Fibroblast of lung (primary cell): ENCODE measurements around the gene SCYGR8. TPM values are rescaled to one million over a fixed set of nuclear protein-coding genes. Genes with fewer than 3 reads are reported as not detected.
"Not testable (repeated sequence)": the region's sequence is repeated elsewhere in the genome, so short reads cannot be mapped to it uniquely, and the experiment has no call there.

Experiments
- DNase-seq, 2 donors: peaks; one replicate each; pipeline versions ENCODE4 v3.0.0 to v3.0.0-alpha.2; 2010; ENCODE audit warnings: low read depth in 2 of 2
- H2AFZ ChIP-seq: 2 replicates; pipeline ENCODE4 v1.5.1; 2012; ENCODE audit warnings: low read length, control low read depth, inconsistent platforms
- H3K27ac ChIP-seq: 2 replicates; pipeline ENCODE4 v1.5.1; 2011; ENCODE audit warnings: low read length, control low read depth; ENCODE audit not compliant: insufficient read depth
- H3K27me3 ChIP-seq: 2 replicates; pipeline ENCODE4 v1.5.1; 2011; ENCODE audit warnings: mild to moderate bottlenecking, low read length; ENCODE audit not compliant: control insufficient read depth, insufficient read depth
- H3K36me3 ChIP-seq: 2 replicates; pipeline ENCODE4 v1.5.1; 2011; ENCODE audit warnings: low read length; ENCODE audit not compliant: control insufficient read depth, insufficient read depth
- H3K4me1 ChIP-seq: 2 replicates; pipeline ENCODE4 v1.5.1; 2011; ENCODE audit warnings: low read length; ENCODE audit not compliant: control insufficient read depth, insufficient read depth; ENCODE audit errors: extremely low read depth
- H3K4me2 ChIP-seq: 2 replicates; pipeline ENCODE4 v1.5.1; 2011; ENCODE audit warnings: low read length, control low read depth; ENCODE audit not compliant: insufficient read depth; ENCODE audit errors: extremely low read depth
- H3K4me3 ChIP-seq, 4 experiments: fragments of 200-600 bp in 1 of 4; sonication (generic) in 1 of 4; replicated peaks in 1 of 4; 2 replicates each; pipeline ENCODE4 v1.5.1; 2011 to 2016; ENCODE audit warnings: low read length in 4 of 4, low read depth in 3 of 4, mild to moderate bottlenecking in 3 of 4, control low read depth in 2 of 4, inconsistent platforms in 1 of 4, mixed read lengths in 1 of 4; ENCODE audit not compliant: insufficient read depth in 1 of 4; ENCODE audit errors: control extremely low read depth in 1 of 4
- H3K79me2 ChIP-seq: 2 replicates; pipeline ENCODE4 v1.5.1; 2012; ENCODE audit warnings: mild to moderate bottlenecking, low read length, inconsistent platforms; ENCODE audit not compliant: control insufficient read depth, insufficient read depth
- H3K9ac ChIP-seq: 2 replicates; pipeline ENCODE4 v1.5.1; 2011; ENCODE audit warnings: mild to moderate bottlenecking, low read length, control low read depth; ENCODE audit not compliant: insufficient read depth
- H3K9me3 ChIP-seq: 2 replicates; pipeline ENCODE4 v1.5.1; 2012; ENCODE audit warnings: low read depth, low read length; ENCODE audit not compliant: control insufficient read depth, insufficient read depth
- H4K20me1 ChIP-seq: 2 replicates; pipeline ENCODE4 v1.5.1; 2011; ENCODE audit warnings: low read length; ENCODE audit not compliant: control insufficient read depth, insufficient read depth; ENCODE audit errors: extremely low read depth
- EZH2 ChIP-seq: IDR thresholded peaks from 2 replicates; pipeline ENCODE4 v1.5.1; 2012; ENCODE audit warnings: low read length, control low read depth, mild to moderate bottlenecking; ENCODE audit errors: missing control alignments
- polyA plus RNA-seq, 2 donors: library from polyadenylated mRNA; depleted of rRNA in 1 of 2; stranded (reverse) in 1 of 2; unstranded in 1 of 2; fragments of >200 nt; gene quantifications; 2 replicates each; pipeline ENCODE4 v1.2.1, GENCODE V29; 2011 to 2012; ENCODE audit warnings: missing spikeins in 1 of 2
- total RNA-seq: library from RNA; depleted of rRNA; stranded (reverse); fragments of >200 nt; gene quantifications from 2 replicates; pipeline ENCODE4 v1.2.1, GENCODE V29; 2014
- TF ChIP-seq, protein P1 (sequence below), 2 donors: IDR thresholded peaks in 1 of 2; conservative IDR thresholded peaks in 1 of 2; 1 replicate in 1 of 2; 2 replicates in 1 of 2; pipeline ENCODE4 v1.5.1; 2011 to 2012; ENCODE audit warnings: low read length in 2 of 2, control low read depth in 1 of 2, inconsistent platforms in 1 of 2, low read depth in 1 of 2, mild to moderate bottlenecking in 1 of 2

SCYGR8 gene
- total and polyA plus RNA-seq, 2 donors (not counting 1 experiment from before 2014, with no cell fraction given): not detected

DNA sequence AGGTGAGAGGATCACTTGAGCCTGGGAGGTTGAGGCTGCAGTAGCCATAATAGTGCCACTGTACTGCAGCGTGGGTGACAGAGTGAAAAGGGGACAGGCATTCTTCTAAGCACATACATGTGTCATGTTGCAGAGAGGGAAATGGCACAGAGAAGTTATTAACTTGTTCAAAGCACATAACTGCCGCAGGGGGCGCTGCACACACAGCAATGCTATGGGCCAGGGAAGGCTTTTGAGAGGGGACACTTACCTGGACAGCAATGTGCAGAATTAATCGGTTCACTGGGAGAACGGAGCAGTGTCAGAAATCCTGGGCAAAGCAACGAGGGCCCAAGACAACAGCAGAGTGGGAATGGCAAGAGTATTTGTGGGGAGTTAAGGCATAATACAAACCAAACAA lies 2.4 kb downstream of the SCYGR8 start:
- no peak for TF ChIP-seq EZH2
- TF ChIP-seq, protein P1, sequence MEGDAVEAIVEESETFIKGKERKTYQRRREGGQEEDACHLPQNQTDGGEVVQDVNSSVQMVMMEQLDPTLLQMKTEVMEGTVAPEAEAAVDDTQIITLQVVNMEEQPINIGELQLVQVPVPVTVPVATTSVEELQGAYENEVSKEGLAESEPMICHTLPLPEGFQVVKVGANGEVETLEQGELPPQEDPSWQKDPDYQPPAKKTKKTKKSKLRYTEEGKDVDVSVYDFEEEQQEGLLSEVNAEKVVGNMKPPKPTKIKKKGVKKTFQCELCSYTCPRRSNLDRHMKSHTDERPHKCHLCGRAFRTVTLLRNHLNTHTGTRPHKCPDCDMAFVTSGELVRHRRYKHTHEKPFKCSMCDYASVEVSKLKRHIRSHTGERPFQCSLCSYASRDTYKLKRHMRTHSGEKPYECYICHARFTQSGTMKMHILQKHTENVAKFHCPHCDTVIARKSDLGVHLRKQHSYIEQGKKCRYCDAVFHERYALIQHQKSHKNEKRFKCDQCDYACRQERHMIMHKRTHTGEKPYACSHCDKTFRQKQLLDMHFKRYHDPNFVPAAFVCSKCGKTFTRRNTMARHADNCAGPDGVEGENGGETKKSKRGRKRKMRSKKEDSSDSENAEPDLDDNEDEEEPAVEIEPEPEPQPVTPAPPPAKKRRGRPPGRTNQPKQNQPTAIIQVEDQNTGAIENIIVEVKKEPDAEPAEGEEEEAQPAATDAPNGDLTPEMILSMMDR (conservative IDR thresholded peaks at IDR 0.05 in 1 of 2, IDR thresholded peaks at IDR 0.05 in 1 of 2; ENCODE audit: low read depth in 1 of 2, low read length in 2 of 2): peak; percentile 22 to 45
- H3K9ac ChIP-seq: no peak overlapping the region
- no peak overlapping the region for H3K27ac ChIP-seq
- H3K27me3 ChIP-seq: no peaks in the 10 kb centered on the region
- H2AFZ ChIP-seq: no peak overlapping the region
- H3K9me3 ChIP-seq: no peaks in the 10 kb centered on the region
- H4K20me1 ChIP-seq: no peaks in the 10 kb centered on the region
- DNase-seq: no peak
- H3K36me3 ChIP-seq: no peaks in the 10 kb centered on the region
- H3K4me3 ChIP-seq: no peak overlapping the region
- H3K79me2 ChIP-seq: no peaks in the 10 kb centered on the region
- no peaks in the 10 kb centered on the region for H3K4me1 ChIP-seq
- H3K4me2 ChIP-seq: no peak overlapping the region

GRCh38 chr2:227756261-227756660 lies 10.6 kb downstream of the SCYGR8 start:
- not testable (repeated sequence) for H3K27ac ChIP-seq, H3K79me2 ChIP-seq, H3K4me3 ChIP-seq

DNA sequence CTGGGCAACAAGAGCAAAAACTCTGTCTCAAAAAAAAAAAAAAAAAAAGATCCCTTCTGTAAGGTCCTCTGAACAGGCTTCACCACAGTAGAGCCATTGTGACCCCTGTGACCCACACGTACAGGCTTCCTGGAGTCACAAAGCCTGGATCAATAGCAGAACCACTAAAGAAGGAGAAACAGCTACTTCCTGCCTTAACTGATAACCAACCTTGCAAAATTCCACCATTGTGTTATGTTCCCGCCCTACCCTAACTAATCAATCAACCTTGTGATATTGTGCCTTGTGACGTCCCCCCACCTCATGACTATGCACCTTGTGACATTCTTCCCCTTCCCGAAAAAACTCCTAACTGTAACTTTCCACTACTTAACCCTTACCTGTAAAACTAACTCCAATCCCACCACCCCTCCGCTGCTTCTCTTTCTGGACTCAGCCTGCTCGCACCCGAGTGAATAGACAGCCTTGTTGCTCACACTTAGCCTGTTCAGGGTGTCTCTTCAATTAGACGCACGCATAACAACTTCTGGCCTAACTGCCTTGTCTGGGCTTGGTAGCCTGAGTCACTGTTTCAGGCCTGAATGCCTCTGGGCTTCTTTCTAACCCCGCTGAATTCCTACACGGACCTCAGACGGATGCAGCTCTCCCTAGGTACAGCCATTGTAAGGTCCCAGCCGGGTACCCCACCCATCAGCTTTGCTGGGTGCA lies 13.9 kb downstream of the SCYGR8 start:
- no peak overlapping the region for H2AFZ ChIP-seq
- H3K79me2 ChIP-seq: no peaks in the 10 kb centered on the region
- H3K36me3 ChIP-seq: no peaks in the 10 kb centered on the region
- H3K27me3 ChIP-seq: no peaks in the 10 kb centered on the region
- DNase-seq: peak in 1 of 2 donors; percentile 56
- H3K4me1 ChIP-seq: no peaks in the 10 kb centered on the region
- H3K4me2 ChIP-seq: no peak overlapping the region
- no peaks in the 10 kb centered on the region for H4K20me1 ChIP-seq
- no peak for TF ChIP-seq EZH2
- TF ChIP-seq, protein P1 (conservative IDR thresholded peaks at IDR 0.05 in 1 of 2, IDR thresholded peaks at IDR 0.05 in 1 of 2; ENCODE audit: low read depth in 1 of 2, low read length in 2 of 2): no peak
- no peak overlapping the region for H3K27ac ChIP-seq
- no peaks in the 10 kb centered on the region for H3K9me3 ChIP-seq
- no peak overlapping the region for H3K4me3 ChIP-seq
- H3K9ac ChIP-seq: no peak overlapping the region

More at GRCh38 chr2:227756261-227756660, 10.6 kb downstream of the SCYGR8 start:
- H3K36me3 ChIP-seq, DNase-seq, H3K4me1 ChIP-seq, H4K20me1 ChIP-seq, H3K9me3 ChIP-seq, H3K27me3 ChIP-seq, H3K9ac ChIP-seq, H2AFZ ChIP-seq, H3K4me2 ChIP-seq: not testable (repeated sequence)
